ENCODE data around the gene PABPN1.

The PABPN1 gene

GRCh38 chr14:23307687-23308644 lies 13.3 kb upstream of the PABPN1 start:
- TF ChIP-seq NFIC (IDR thresholded peaks at IDR 0.05) (no peak), MAX (IDR thresholded peaks at IDR 0.05) (no peak), TEAD4 (IDR thresholded peaks at IDR 0.05) (no peak), REST (IDR thresholded peaks at IDR 0.05; ENCODE audit: low read depth) (no peak), RAD21 (IDR thresholded peaks at IDR 0.05; ENCODE audit: low read depth) (no peak), YY1 (IDR thresholded peaks at IDR 0.05; ENCODE audit: low read depth) (no peak), TAF1 (IDR thresholded peaks at IDR 0.05; ENCODE audit: low read depth) (no peak), CEBPB (IDR thresholded peaks at IDR 0.05) (no peak), TCF12 (IDR thresholded peaks at IDR 0.05; ENCODE audit: low read depth) (no peak), CREB1 (IDR thresholded peaks at IDR 0.05; ENCODE audit: low read depth) (no peak)

- TF ChIP-seq ZBTB7A (IDR thresholded peaks at IDR 0.05; ENCODE audit: low read depth): no peak
- no peak for TF ChIP-seq FOXM1 (IDR thresholded peaks at IDR 0.05; ENCODE audit: borderline replicate concordance, low read depth)
- no peak for TF ChIP-seq MAX (IDR thresholded peaks at IDR 0.05)
- TF ChIP-seq EP300 (IDR thresholded peaks at IDR 0.05; ENCODE audit: borderline replicate concordance): no peak
- no peak for TF ChIP-seq CREB1 (IDR thresholded peaks at IDR 0.05; ENCODE audit: low read depth)
- TF ChIP-seq USF1 (IDR thresholded peaks at IDR 0.05): no peak
- TF ChIP-seq TCF12 (IDR thresholded peaks at IDR 0.05; ENCODE audit: low read depth): no peak
- no peak for TF ChIP-seq YY1 (IDR thresholded peaks at IDR 0.05; ENCODE audit: low read depth)
- no peak for TF ChIP-seq RAD21 (IDR thresholded peaks at IDR 0.05; ENCODE audit: low read depth)
- TF ChIP-seq TEAD4 (IDR thresholded peaks at IDR 0.05): no peak
These were observed 12.4 kb upstream of the PABPN1 start for GRCh38 chr14:23308721-23309445.

GRCh38 chr14:23310546-23310945 lies 10.7 kb upstream of the PABPN1 start:
- TF ChIP-seq USF1 (IDR thresholded peaks at IDR 0.05) (no peak), EGR1 (IDR thresholded peaks at IDR 0.05) (no peak), TCF12 (IDR thresholded peaks at IDR 0.05; ENCODE audit: low read depth) (no peak), REST (IDR thresholded peaks at IDR 0.05; ENCODE audit: low read depth) (no peak), MAX (IDR thresholded peaks at IDR 0.05) (no peak), TAF1 (IDR thresholded peaks at IDR 0.05; ENCODE audit: low read depth) (no peak), ZBTB7A (IDR thresholded peaks at IDR 0.05; ENCODE audit: low read depth) (no peak), CEBPB (IDR thresholded peaks at IDR 0.05) (no peak), RAD21 (IDR thresholded peaks at IDR 0.05; ENCODE audit: low read depth) (no peak), NFIC (IDR thresholded peaks at IDR 0.05) (no peak), EP300 (IDR thresholded peaks at IDR 0.05; ENCODE audit: borderline replicate concordance) (no peak), YY1 (IDR thresholded peaks at IDR 0.05; ENCODE audit: low read depth) (no peak), FOXM1 (IDR thresholded peaks at IDR 0.05; ENCODE audit: borderline replicate concordance, low read depth) (no peak), TEAD4 (IDR thresholded peaks at IDR 0.05) (no peak), CREB1 (IDR thresholded peaks at IDR 0.05; ENCODE audit: low read depth) (no peak)

GRCh38 chr14:23316300-23316699 lies 5.0 kb upstream of the PABPN1 start:
- no peak for TF ChIP-seq EP300 (IDR thresholded peaks at IDR 0.05; ENCODE audit: borderline replicate concordance)
- TF ChIP-seq MAX (IDR thresholded peaks at IDR 0.05): no peak
- no peak for TF ChIP-seq YY1 (IDR thresholded peaks at IDR 0.05; ENCODE audit: low read depth)
- TF ChIP-seq TCF12 (IDR thresholded peaks at IDR 0.05; ENCODE audit: low read depth): no peak
- no peak for TF ChIP-seq ZBTB7A (IDR thresholded peaks at IDR 0.05; ENCODE audit: low read depth)

Measured in Ishikawa (cell line).